AG04450 (cell line): ENCODE results near the gene USP35. TPM values are rescaled to one million over a fixed set of nuclear protein-coding genes. Genes with fewer than 3 reads are reported as not detected.

Source experiments
- CTCF ChIA-PET: fragments of 300-600, 350-600 bp; formaldehyde crosslinking; extraction: SDS; loops from one replicate; lab custom pipeline; 2022; ENCODE audit warnings: antibody characterized with exemption, inconsistent platforms; lab: Charles Lee
- POLR2A ChIA-PET: fragments of 350-600 bp; formaldehyde crosslinking; extraction: SDS; loops from one replicate; lab custom pipeline; 2021; ENCODE audit warnings: antibody characterized with exemption, inconsistent platforms; lab: Yijun Ruan, JAX
- DNase-seq: peaks from one replicate; pipeline ENCODE4 v3.0.0-alpha.2; 2011; ENCODE audit warnings: low read depth, low spot score
- H3K27ac ChIP-seq: one replicate; pipeline ENCODE4 v1.5.1; 2012; ENCODE audit warnings: low read depth, low read length, control low read depth
- H3K27me3 ChIP-seq: one replicate; pipeline ENCODE4 v1.6.0; 2012; ENCODE audit warnings: low read length; ENCODE audit not compliant: control insufficient read depth, insufficient read depth
- H3K4me3 ChIP-seq: 2 replicates; pipeline ENCODE4 v1.5.1; 2011; ENCODE audit warnings: mild to moderate bottlenecking, low read depth, low read length, control low read depth
- H3K9me3 ChIP-seq: 2 replicates; pipeline ENCODE4 v1.5.1; 2012; ENCODE audit warnings: low read length; ENCODE audit not compliant: control insufficient read depth, insufficient read depth
- CTCF ChIP-seq: IDR thresholded peaks from 2 replicates; pipeline ENCODE4 v1.5.1; 2011; ENCODE audit warnings: low read depth, low read length, control low read depth, inconsistent platforms
- polyA plus RNA-seq: library from polyadenylated mRNA; depleted of rRNA; stranded (reverse); fragments of >200 nt; gene quantifications from 2 replicates; pipeline ENCODE4 v1.2.3, GENCODE V29; 2011

The USP35 gene
- polyA plus RNA-seq, 1 experiment: 5.5 TPM

GRCh38 chr11:78211565-78211964, 22.8 kb downstream of the USP35 start:
- Histone ChIP-seq H3K27me3 (no peaks in the 10 kb centered on the region), H3K27ac (no peak overlapping the region), H3K4me3 (no peak overlapping the region), H3K9me3 (no peaks in the 10 kb centered on the region; the same call in 1 of the 2 replicates)
- DNase-seq: no peak
- TF ChIP-seq CTCF: no peak
- ChIA-PET POLR2A (interaction anchor here (0.6 kb wide), 1 partner anchor 23 kb away, joined by 5 read pairs; the partner anchor contains the start of gene KCTD21), CTCF (no interaction called here)

DNA sequence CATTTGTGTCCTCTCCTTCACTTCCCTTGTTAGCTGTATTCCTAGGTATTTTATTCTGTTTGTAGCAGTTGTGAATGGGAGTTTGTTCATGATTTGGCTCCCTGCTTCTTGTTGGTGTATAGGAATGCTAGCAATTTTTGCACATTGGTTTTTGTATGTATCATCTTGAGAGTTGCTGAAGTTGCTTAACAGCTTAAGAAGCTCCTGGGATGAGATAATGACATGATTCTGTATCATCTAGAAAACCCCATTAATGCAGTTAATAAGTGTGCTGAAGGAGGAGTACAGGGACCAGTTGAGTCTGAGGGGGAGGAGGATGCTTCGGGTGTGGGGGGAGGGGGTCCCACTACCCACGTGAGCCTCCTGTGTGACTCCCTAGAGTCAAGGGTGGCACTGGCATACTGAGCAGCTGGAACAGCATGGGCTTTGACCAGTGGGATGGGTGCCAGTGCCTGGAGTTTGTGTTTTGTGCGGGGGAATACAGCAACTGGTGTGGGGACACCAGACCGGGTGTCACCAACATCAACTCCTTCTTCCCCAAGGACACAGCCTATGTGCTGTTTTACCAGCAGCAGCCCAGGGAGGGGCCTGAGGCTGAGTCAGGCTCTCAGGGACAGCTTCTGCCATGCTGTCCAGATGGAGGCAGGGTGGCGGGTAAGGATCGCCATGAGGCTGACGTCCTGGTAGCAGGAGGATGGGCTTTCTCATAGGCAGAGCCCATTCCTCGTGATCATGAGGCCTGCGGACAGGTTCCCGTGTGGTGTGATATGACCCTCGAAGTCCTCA, 24.1 kb downstream of the USP35 start:
- H3K27me3 ChIP-seq: no peaks in the 10 kb centered on the region
- DNase-seq: no peak
- no peak for TF ChIP-seq CTCF
- ChIA-PET POLR2A (interaction anchor here (0.6 to 0.7 kb wide), 2 partner anchors 204 to 361 kb away, joined by 6 to 9 read pairs; no protein-coding TSS in a partner anchor), CTCF (interaction anchor here (1.4 kb wide), 1 partner anchor 352 kb away, joined by 3 read pairs; no protein-coding TSS in a partner anchor)
- no peak overlapping the region for H3K27ac ChIP-seq
- H3K4me3 ChIP-seq: no peak overlapping the region
- H3K9me3 ChIP-seq: no peaks in the 10 kb centered on the region; the same call in 1 of the 2 replicates

- no peak for TF ChIP-seq CTCF
- Histone ChIP-seq H3K9me3 (no peaks in the 10 kb centered on the region; the same call in 1 of the 2 replicates), H3K27me3 (no peaks in the 10 kb centered on the region), H3K4me3 (no peak overlapping the region), H3K27ac (no peak overlapping the region)
- no peak for DNase-seq
- ChIA-PET POLR2A (no interaction called here), CTCF (interaction anchor here (1.4 kb wide), 1 partner anchor 351 kb away, joined by 3 read pairs; no protein-coding TSS in a partner anchor)
These were observed 25.0 kb downstream of the USP35 start for GRCh38 chr11:78213526-78214330.

DNA sequence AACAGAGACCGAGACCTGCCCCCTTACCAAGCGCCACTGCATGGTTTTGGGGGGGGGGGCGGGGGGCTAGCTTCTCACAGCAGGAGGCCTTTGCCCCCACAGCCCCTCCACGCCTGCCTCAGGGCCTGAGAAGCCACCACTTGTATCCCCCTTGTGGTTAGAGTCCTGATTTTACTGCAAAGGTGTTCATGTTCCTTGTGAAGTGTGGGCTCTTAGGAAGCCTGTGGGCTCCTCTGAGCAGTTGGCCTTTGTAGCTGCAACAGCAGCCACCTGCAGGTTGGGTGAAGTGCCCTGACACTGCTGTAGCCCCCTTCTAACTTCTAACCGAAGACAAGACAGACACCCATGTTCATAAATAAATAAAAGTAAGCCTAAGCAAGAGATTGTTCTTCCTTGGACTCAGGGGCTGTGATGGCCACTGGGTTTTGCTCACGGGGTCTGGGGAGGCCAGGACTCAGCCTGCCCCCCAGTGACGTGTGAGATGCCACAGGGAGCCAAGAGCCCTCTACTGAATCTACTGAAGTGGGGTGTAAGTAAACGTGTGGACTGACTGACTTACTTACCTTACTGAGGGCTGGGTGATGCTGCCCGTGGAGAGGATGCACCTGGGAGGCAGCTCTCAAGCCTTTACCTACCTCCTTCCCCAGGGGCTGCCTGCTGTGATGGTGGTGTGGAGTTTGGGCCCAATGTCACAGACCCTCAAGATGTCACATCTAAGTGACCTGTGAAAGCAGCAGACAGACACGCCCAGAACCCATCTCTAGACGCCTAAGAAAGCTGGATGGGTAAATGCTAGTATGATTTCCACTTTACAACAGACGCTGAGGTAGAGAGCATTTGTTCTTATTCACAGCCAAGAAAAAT, 25.8 kb downstream of the USP35 start:
- TF ChIP-seq CTCF: no peak
- CTCF ChIA-PET: interaction anchor here (2.1 kb wide), 1 partner anchor 350 kb away, joined by 8 read pairs; no protein-coding TSS in a partner anchor
- no peak for DNase-seq
- no peak overlapping the region for H3K27ac ChIP-seq
- H3K9me3 ChIP-seq: no peaks in the 10 kb centered on the region; the same call in 1 of the 2 replicates
- POLR2A ChIA-PET: no interaction called here
- H3K27me3 ChIP-seq: no peaks in the 10 kb centered on the region
- H3K4me3 ChIP-seq: no peak overlapping the region
